DMS53 treated with DMSO at 0.1 percent for 48 hours (cell line): ENCODE results near the gene RARA.

Experiments used
- DNase-seq: peaks from one replicate; lab custom pipeline; 2025; ENCODE audit not compliant: unreplicated experiment; lab: John Stamatoyannopoulos, UW

RARA gene

DNA sequence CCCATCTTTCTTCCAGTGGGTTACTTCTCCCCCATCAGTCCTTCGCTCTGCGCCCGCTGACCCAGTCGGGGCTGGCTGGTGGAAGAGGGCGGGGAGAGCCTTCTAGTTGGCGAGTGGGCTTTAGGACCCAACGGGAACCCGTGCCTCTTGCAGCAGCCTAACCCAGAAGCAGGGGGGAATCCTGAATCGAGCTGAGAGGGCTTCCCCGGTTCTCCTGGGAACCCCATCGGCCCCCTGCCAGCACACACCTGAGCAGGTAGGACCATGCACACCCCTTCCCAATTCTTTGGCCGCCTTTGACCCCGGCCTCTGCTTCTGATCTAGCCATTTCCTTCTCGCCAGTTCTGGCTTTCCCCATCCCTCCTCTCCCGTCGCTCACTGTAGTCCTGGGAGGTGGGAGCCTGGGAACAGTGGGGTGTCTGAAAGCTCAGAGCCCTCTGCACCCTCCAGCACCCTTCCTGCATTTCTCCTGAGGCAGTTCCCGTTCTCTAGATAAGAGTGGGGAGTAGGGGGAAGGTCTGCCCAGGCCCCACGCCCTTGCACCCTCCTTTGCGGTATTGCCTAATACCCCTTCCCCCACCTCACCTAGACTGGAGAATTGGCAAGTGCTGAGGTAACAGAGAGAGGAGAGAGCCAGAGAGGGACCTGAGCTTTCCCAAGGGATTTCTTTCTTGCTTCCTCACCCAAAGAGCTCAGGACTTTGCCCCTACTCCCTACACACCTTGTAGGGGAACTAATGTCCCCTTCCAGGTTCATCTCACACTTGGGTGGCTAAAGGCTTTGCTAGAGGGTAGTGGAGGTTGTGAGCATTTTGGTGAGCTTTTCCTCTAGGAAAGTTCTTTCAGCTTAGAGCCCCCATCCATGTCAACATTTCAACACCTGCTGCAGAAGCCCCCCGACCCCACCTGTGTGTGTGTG is at the start of gene RARA:
RARA (plus strand) TSS at position 150 of the 918 bp plus-strand sequence. CDS start 22,039 bp downstream, outside the sequence.
- DNase-seq: no peak

DNA sequence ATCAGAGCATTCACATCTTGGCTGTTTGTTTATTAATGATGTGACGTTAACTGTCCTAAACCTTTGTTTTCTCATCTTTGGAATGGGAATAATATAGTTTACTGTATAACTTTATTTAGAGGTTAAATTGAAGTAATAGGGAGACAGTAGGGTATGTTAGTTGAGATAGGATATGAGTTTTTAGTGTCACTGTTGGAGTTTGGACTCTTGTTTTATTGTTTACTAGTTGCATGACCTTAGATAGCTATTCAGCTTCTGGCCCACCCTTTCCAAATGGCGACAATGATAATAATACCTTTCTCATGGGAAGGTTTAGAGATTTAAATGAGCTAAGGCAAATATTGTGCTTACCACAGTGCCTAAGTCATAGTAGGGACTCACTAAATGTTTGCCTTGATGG is 49.5 kb upstream of the RARA start:
- no peak for DNase-seq

DNA sequence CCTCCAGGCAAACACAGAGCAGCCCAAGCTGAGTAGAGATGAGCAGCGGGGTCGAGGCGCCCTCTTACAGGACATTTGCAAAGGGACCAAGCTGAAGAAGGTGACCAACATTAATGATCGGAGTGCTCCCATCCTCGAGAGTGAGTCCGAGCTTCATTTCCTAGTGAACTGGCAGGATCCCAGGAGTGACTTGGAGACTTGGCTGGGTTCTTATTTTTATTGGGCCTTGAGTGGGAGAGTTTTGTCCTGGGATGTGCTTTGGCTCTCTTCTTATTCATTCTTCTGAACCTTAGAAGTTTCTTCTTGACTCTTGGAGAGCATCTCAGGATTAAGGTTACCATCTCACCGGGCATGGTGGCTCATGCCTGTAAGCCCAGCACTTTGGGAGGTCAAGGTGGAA is 48.5 kb upstream of the RARA start:
- DNase-seq: no peak

DNA sequence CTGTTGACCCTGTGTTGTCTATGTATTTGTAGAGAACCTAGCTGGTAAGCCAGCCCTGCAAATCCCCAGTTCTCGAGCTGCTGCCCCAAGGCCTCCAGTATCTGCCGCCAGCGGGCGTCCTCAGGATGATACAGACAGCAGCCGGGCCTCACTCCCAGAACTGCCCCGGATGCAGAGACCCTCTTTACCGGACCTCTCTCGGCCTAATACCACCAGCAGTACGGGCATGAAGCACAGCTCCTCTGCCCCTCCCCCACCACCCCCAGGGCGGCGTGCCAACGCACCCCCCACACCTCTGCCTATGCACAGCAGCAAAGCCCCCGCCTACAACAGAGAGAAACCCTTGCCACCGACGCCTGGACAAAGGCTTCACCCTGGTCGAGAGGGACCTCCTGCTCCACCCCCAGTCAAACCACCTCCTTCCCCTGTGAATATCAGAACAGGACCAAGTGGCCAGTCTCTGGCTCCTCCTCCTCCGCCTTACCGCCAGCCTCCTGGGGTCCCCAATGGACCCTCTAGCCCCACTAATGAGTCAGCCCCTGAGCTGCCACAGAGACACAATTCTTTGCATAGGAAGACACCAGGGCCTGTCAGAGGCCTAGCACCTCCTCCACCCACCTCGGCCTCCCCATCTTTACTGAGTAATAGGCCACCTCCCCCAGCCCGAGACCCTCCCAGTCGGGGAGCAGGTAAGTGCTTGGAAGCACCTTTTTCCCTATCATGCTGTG is 44.4 kb upstream of the RARA start:
- DNase-seq: no peak

- DNase-seq: no peak
Observed at GRCh38 chr17:40265337-40265736, 43.6 kb upstream of the RARA start.

GRCh38 chr17:40266882-40267281 is 42.1 kb upstream of the RARA start:
- no peak for DNase-seq

DNA sequence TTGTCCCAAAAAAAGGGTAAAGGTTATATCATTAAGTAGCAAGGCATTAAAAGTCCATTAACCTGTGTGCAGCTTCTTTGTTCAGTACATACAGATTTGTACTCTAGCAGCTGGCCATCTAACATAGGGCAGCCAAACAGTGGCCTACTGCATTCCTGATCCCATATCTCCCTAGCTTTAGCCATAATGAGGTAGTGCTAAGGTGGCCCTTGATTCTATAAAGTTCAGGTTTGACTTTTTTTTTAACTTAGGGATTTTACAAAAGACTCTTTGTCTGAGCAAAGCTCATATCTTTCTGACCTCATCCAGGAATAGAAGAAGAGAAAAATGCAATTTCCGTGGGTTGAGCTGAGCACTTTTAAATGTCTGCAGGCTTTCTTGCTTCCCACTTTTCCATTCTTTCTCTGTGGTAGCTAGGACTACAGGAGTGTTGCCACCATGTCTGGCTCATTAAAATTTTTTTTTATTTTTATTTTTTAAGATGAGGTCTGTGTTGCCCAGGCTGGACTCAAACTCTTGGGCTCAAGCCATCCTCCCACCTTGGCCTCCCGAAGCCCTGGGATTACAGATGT is 40.8 kb upstream of the RARA start:
- DNase-seq: no peak

DNA sequence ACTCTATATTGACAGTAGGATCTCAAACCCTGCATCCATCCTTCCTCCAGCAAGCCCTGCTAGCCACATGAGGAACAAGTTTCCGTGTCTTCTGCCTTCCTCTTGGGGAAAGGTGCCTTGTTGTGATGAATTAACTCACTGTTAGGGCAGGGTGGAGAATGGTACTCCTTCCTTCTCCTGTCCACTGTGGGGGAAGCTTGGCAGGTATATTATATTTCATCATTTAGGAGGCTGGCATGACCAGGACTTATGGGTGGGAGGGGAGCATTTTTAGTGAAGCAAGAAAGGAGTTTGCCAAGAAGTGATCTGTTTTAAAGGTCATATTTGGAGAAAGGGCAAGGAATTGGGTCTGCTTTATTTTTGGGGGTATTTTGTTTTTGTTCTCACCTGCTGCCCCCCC is 30.6 kb upstream of the RARA start:
- no peak for DNase-seq

DNA sequence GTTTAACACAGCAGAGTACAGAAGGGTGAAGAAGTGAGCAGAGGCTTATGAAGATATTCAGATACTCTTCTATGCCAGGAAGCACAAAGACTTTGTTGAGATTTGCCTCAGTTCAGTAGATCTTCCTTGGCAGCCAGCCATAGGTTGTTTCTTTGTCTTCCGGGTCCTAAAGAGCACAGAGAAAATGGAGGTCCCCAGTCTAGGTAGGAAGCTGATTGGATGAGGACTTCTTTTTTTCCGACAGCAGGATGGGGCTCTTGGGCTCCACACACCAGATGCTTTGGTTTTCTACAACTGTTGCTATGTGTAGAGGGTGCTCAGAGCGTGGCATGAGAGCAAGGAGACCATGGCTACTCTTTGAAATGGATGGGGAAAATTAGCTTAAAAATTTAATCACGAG is 29.6 kb upstream of the RARA start:
- no peak for DNase-seq

DNA sequence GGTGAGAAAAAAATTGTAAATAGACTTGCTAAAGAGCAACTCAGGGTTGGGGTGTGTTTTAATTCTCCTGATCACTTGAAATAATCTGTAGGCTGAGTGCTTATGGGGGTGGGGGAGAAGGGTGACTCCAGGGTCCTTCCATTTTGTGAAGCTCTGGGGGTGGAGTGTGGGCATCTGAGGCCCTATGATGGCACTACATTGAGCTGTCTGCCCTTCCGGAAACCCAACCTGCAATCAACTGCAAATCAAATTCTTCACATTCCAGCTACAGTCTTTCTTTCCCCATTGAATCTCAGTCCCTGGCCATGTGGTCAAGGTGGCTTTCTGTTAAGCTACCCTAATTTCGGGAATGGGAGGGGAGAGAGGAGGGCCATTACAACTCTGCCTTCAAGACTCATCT is 27.3 kb upstream of the RARA start:
- no peak for DNase-seq

GRCh38 chr17:40283662-40284061 is 25.3 kb upstream of the RARA start:
- DNase-seq: no peak

- peak; percentile 41 for DNase-seq
Observed at GRCh38 chr17:40284085-40284713, 24.8 kb upstream of the RARA start.

DNA sequence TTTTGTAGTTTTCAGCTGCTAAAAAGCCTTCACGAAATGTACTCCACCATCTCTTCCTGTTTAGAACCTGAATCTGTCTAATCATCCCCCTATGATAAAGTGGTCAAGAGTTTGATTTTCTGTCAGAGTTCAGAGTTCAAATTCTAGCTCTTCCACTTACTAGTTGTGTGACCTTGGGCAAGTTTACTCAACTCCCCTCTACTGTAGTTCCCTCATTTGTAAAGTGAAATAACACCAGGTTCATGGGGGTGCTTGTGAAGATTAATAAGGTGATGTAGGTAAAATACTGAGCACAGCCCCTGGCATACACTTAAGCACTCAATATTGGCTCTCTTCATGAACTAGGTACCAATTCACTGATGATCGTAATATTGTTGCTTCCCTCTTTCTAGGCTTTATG is 22.5 kb upstream of the RARA start:
- DNase-seq: no peak

- DNase-seq: no peak
Observed at GRCh38 chr17:40287159-40287493, 21.9 kb upstream of the RARA start.

DNA sequence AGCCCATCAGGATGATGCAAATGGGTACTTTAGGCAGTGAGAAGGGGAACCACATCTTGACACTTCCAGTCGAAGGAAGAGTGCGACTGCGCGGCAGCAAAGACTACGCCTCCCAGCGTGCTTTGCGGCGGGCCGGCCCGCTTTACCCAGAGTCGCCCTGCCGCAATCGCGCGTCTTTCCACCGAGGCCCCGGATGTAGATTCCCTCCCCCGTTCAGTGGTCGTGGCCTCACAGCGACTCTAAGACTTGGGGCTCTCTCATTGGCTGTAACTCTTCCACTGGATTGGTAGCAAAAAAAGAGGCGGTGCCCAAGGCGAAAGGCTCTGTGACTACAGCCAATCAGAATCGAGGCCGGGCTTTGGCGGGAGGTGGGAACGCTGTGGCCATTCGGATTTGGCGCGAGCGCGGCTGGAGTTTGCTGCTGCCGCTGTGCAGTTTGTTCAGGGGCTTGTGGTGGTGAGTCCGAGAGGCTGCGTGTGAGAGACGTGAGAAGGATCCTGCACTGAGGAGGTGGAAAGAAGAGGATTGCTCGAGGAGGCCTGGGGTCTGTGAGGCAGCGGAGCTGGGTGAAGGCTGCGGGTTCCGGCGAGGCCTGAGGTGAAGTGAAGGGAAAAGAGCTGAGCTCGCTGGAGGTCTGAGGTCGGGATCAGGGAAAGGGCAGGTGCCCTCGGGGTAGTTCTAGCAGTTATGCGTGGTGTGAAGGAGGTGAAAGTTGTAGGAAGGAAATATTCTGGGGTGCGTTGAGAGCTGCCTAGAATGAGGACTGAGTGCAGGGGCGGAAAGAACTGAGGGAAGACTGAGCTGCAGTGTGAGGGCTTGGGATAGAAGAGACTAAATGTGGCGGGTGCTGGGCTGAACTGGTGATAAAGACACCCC is 21.2 kb upstream of the RARA start, which contains the start of gene CDC6:
CDC6 (plus strand) TSS at position 386 of the 876 bp plus-strand sequence. CDS start 1,542 bp downstream, outside the sequence.
- DNase-seq: peak; percentile 95

- DNase-seq: no peak
Observed at GRCh38 chr17:40290629-40291280, 18.2 kb upstream of the RARA start.

DNA sequence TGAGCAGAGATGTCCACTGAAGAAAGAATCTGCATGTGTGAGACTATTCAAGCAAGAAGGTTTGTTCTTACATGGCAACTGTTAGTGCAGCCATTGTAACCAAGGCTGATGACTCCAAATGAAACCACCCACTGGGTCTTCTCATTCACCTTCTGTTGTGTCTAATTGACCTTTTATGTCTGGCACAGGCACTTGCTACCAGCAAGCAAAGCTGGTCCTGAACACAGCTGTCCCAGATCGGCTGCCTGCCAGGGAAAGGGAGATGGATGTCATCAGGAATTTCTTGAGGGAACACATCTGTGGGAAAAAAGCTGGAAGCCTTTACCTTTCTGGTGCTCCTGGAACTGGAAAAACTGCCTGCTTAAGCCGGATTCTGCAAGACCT is 17.7 kb upstream of the RARA start:
- no peak for DNase-seq

GRCh38 chr17:40293363-40293762 is 15.6 kb upstream of the RARA start:
- no peak for DNase-seq

DNA sequence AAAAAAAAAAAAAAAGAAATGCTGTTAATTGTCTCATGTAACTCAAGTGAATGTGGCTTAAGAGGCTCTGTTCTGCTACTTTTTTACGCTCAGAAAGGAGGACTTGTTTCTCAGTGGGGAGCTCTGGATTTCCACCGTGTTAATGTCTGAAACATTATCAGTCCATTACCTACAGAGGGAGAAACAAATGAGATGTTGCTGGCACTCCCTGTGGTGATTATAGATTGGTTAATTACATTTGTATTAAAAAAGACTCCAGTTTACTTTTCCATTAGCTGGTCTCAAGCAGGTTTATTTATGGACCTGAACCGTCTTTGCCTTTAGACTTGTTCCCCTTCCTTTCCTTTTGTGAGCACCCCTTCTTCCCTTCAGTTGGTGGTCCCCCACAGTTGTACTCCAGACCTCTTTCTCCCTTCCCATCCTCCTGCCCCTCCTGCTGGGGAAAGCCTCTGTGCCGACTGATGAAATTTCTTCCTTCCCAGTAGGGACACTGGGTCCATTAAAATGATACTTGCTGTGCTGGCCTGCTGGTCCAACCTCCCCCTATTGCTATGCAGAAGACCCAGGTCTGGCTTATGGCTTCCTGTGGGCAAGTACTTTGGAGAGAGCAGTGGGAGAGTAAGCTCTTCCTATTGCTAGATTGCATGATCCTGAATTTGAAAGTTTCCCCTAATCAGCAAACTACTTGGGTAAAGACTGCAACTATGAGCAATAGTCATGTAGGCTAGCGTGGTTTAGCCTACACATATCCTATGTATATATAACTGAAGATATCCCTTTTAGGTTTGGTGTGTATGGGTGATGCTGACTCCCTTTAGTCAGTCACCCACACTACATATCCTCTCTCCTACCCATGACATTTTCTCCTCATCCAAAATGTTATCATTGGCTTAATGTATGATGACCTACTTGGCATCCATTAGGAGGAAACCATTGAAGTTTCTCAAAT is 13.2 kb upstream of the RARA start:
- DNase-seq: no peak
